Heart left ventricle (tissue), 16 donors: ENCODE results near the gene RAP1GAP. TPM values are rescaled to one million over a fixed set of nuclear protein-coding genes. Genes with fewer than 3 reads are reported as not detected.

Experiments used
- ATAC-seq, 4 donors: fragments of 200-7000 bp; cut with Tn5 transposase; one replicate each; pipeline ENCODE4 v1.9.1; 2020 to 2022; ENCODE audit warnings: moderate library complexity in 4 of 4, mild to moderate bottlenecking in 3 of 4, moderate number of reproducible peaks in 1 of 4
- DNase-seq, 5 donors: peaks; one replicate each; pipeline ENCODE4 v3.0.0-alpha.2; 2020
- H3K27ac ChIP-seq, 12 donors: fragments of 200-600 bp; sonication (generic) in 4 of 12; one replicate each; pipeline versions ENCODE4 v1.5.0 to v1.8.0; 2016 to 2022; ENCODE audit warnings: mild to moderate bottlenecking in 2 of 12
- H3K27me3 ChIP-seq, 9 donors: fragments of 200-600 bp; sonication (generic) in 2 of 9; one replicate each; pipeline versions ENCODE4 v1.5.1 to v1.8.0; 2016 to 2022; ENCODE audit warnings: mild to moderate bottlenecking in 3 of 9
- H3K36me3 ChIP-seq, 9 donors: fragments of 200-600 bp; sonication (generic) in 2 of 9; one replicate each; pipeline versions ENCODE4 v1.5.0 to v1.8.0; 2018 to 2022; ENCODE audit warnings: mild to moderate bottlenecking in 2 of 9
- H3K4me1 ChIP-seq, 12 donors: fragments of 200-600 bp; sonication (generic) in 4 of 12; one replicate each; pipeline versions ENCODE4 v1.5.0 to v1.8.0; 2016 to 2022; ENCODE audit warnings: mild to moderate bottlenecking in 3 of 12
- H3K4me3 ChIP-seq, 12 donors: fragments of 200-600 bp; sonication (generic) in 4 of 12; one replicate each; pipeline versions ENCODE4 v1.5.0 to v1.8.0; 2017 to 2022; ENCODE audit warnings: mild to moderate bottlenecking in 9 of 12, moderate library complexity in 4 of 12
- H3K9me3 ChIP-seq, 12 donors: fragments of 200-600 bp; sonication (generic) in 4 of 12; one replicate each; pipeline versions ENCODE4 v1.5.0 to v1.8.0; 2016 to 2022; ENCODE audit warnings: mild to moderate bottlenecking in 1 of 12
- CTCF ChIP-seq, 12 donors: fragments of 200-600 bp; sonication (generic) in 4 of 12; IDR thresholded peaks; one replicate each; pipeline versions ENCODE4 v1.5.0 to v1.8.0; 2018 to 2022; ENCODE audit warnings: antibody characterized with exemption in 12 of 12, mild to moderate bottlenecking in 5 of 12
- POLR2A ChIP-seq, 2 donors: fragments of 450-650 bp; IDR thresholded peaks; one replicate each; pipeline ENCODE4 v1.6.1; 2017; ENCODE audit warnings: antibody characterized with exemption in 2 of 2, mild to moderate bottlenecking in 2 of 2, moderate library complexity in 2 of 2
- WGBS, 4 donors: extraction: QIAGEN DNeasy Blood & Tissue Kit in 2 of 4; methylation state at CpG; one replicate each; pipeline versions ENCODE4 v1.1.5 to v1.1.7; 2013 to 2018; 5-methylcytosine and 5-hydroxymethylcytosine counted together
- intact Hi-C, 10 donors: fragments of 100-400 bp; cut with DNase I; formaldehyde crosslinking; loops; one replicate each; pipeline versions ENCODE4 v1.11.1 to v1.14.2; 2022
- polyA plus RNA-seq, 2 donors: library from polyadenylated mRNA; stranded (reverse); fragments of 200-250 nt; gene quantifications; one replicate each; pipeline ENCODE4 v1.2.3, GENCODE V29; 2013
- total RNA-seq, 9 donors: library from RNA; depleted of rRNA in 2 of 9; stranded (reverse); fragments of >200 nt in 2 of 9; fragmentation: NEBNext Ultra II Directional in 3 of 9; extraction: Animal tissue kit (Norgen Biotek cat#: 25700) in 3 of 9; gene quantifications; one replicate each; pipeline versions ENCODE4 v1.1.0 to v1.2.4, GENCODE V29; 2016 to 2023
- donor health status: ischemic (EF 13 %, LVEDD 7.1; RV severe dilation, severe dysfunction).
- donor health status: healthy with polysubstance abuse.
- donor health status: DM: no; HTN: yes; CAD: no.
- donor health status: DM: no; HTN: no; CAD: no.
- donor health status: ischemic (EF 25% LVEDD 6.9; RV normal size, moderate dysfunction).
- donor health status: ischemic (EF 25% LVEDD 5.7; RV mildly dilated, moderate dysfunction).
- donor health status: healthy.
- donor health status: DM: yes; HTN: yes; CAD: no.
- donor health status: ischemic (EF 35%, LVEDD 5.7; RV mildly dilated, moderate dysfunction).
- donor health status: nonischemic (EF 11% LVEDD 7.7; RV severe dilation, severe dysfunction).
- donor health status: DM: yes; HTN: yes; CAD: no.
- donor health status: PGD.
- donor health status: ischemic (EF 29% LVEDD 5.4; RV normal size, mild dysfunction).
- donor health status: nonischemic (EF 23%, LVEDD 6.1; RV moderate dilation, normal function).

Gene RAP1GAP
- total and polyA plus RNA-seq, 11 donors = 0.75 to 8.0 (median 3.8) TPM

- intact Hi-C loops = no loop called here
- DNase-seq = no peak
- no peaks in the 10 kb centered on the region for H3K4me1 ChIP-seq
- H3K9me3 ChIP-seq = no peaks in the 10 kb centered on the region
- 78 to 88% (median 84%) methylated on average over 8 to 21 of the region's 21 CpGs for WGBS, 4 donors
- no peak overlapping the region for H3K27ac ChIP-seq
- no peak for TF ChIP-seq POLR2A (IDR thresholded peaks at IDR 0.05)
- no peak for TF ChIP-seq CTCF (IDR thresholded peaks at IDR 0.05)
- H3K4me3 ChIP-seq = no peak overlapping the region
- H3K36me3 ChIP-seq = no peaks in the 10 kb centered on the region
- no peak for ATAC-seq
- H3K27me3 ChIP-seq = peaks cover 0 to 8% (median 0%) of the 10 kb centered on the region in 9 donors
These were observed 58.0 kb downstream of the RAP1GAP start for GRCh38 chr1:21610989-21611785.

DNA sequence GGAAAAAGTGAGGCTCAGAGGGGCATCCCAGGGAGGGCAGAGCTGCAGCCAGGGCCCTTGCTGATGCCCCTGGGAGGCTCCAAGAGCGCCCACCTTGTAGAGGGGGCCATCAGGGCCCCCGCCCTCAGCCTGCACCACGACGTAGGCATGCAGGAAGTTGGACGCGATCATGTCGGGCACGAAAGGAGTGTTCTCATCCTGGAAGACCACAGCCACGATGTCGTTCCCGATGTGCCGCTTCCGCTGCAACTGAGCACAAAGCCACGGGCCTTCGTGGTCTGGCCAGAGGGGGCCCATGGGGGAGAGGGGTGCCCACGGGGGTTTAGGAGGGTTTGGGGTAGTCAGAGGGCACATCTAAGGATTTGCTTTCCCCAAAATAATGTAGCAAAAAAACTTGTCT, 59.1 kb downstream of the RAP1GAP start:
- H3K27ac ChIP-seq = no peak overlapping the region
- no peak overlapping the region for H3K4me3 ChIP-seq
- 72 to 92% (median 80%) methylated on average over 14 to 16 of the region's 16 CpGs for WGBS, 4 donors
- ATAC-seq (no peak), DNase-seq (no peak)
- intact Hi-C loops = no loop called here
- H3K9me3 ChIP-seq = no peaks in the 10 kb centered on the region
- H3K4me1 ChIP-seq = no peaks in the 10 kb centered on the region
- H3K27me3 ChIP-seq = peaks cover 0 to 8% (median 0%) of the 10 kb centered on the region in 9 donors
- TF ChIP-seq POLR2A (IDR thresholded peaks at IDR 0.05) (no peak), CTCF (IDR thresholded peaks at IDR 0.05) (no peak)
- no peaks in the 10 kb centered on the region for H3K36me3 ChIP-seq

- no peak overlapping the region for H3K4me3 ChIP-seq
- no peaks in the 10 kb centered on the region for H3K9me3 ChIP-seq
- DNase-seq (no peak), ATAC-seq (no peak)
- no peaks in the 10 kb centered on the region for H3K4me1 ChIP-seq
- intact Hi-C loops = no loop called here
- no peak overlapping the region for H3K27ac ChIP-seq
- H3K36me3 ChIP-seq = no peaks in the 10 kb centered on the region
- H3K27me3 ChIP-seq = peaks cover 0 to 8% (median 0%) of the 10 kb centered on the region in 9 donors
- TF ChIP-seq CTCF (IDR thresholded peaks at IDR 0.05) = no peak
- TF ChIP-seq POLR2A (IDR thresholded peaks at IDR 0.05) = no peak
- 59 to 75% (median 69%) methylated on average over 4 of the region's 4 CpGs for WGBS, 4 donors
These were observed 60.4 kb downstream of the RAP1GAP start for GRCh38 chr1:21608798-21609197.

DNA sequence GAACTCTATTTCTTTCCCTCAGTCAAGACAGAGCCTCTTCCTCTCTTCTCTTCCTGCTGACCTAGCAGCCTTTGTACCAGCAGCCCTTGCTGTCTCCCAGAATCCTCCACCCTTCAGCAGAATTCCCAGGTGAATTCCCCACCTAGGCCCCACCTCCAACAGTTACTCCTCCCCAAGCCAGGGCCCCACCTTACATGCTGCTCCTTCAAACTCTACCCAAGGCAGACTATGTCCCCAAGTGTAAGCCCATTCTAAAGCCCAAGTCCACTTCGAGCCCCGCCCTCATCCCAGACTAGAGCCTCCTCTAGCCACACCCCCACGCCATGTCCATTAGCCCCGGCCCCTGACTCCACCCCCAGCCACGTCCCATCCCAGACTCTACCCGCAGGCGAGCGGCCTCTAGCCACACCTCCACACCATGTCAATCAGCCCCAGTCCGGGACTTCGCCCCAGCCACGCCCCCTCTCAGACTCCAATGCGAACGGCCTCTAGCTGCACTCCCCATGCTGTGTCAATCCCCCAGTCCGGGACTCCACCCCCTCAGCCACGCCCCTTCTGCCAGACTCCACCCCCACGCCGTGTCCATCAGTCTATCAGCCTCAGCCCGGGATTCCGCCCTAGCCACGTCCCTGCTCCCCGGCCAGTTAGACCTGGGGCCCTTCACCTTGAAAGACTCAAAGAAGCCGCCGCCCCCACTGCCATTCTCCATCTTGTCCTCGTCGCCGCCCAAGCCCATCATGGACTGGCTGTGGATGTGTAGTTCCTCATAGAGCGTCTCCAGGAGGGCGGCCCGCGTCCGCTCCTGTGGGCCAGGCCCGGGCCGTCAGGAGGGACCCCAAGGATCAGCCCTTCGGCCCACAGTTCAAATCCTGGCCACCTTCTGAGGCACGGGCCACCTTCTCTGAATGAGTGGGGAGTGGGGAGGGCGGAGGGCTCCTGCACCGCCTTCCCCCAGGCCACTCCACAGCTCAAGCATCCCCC, 61.3 kb downstream of the RAP1GAP start:
- DNase-seq (peak; percentile 67 to 91 (median 80)), ATAC-seq (peak; percentile 74 to 94 (median 90))
- peaks cover 0 to 8% (median 0%) of the 10 kb centered on the region in 9 donors for H3K27me3 ChIP-seq
- H3K4me1 ChIP-seq = no peaks in the 10 kb centered on the region
- intact Hi-C loops = no loop called here
- no peaks in the 10 kb centered on the region for H3K36me3 ChIP-seq
- no peak overlapping the region for H3K4me3 ChIP-seq
- 31 to 46% (median 37%) methylated on average over 30 to 37 of the region's 37 CpGs for WGBS, 4 donors
- no peak overlapping the region for H3K27ac ChIP-seq
- no peaks in the 10 kb centered on the region for H3K9me3 ChIP-seq
- no peak for TF ChIP-seq POLR2A (IDR thresholded peaks at IDR 0.05)
- TF ChIP-seq CTCF (IDR thresholded peaks at IDR 0.05) = no peak
